Stimulated activated CD4-positive, alpha-beta T cell treated with anti-CD3 and anti-CD28 coated beads, TNF-alpha, amount 100 ng/mL, for 24 hours (primary cell): ENCODE data around the gene UNC93B1.

Experiments used
- DNase-seq, 3 experiments: peaks; one replicate each; pipeline ENCODE4 v3.0.0-alpha.2; 2020; ENCODE audit warnings: low read depth in 3 of 3

UNC93B1 gene

DNA sequence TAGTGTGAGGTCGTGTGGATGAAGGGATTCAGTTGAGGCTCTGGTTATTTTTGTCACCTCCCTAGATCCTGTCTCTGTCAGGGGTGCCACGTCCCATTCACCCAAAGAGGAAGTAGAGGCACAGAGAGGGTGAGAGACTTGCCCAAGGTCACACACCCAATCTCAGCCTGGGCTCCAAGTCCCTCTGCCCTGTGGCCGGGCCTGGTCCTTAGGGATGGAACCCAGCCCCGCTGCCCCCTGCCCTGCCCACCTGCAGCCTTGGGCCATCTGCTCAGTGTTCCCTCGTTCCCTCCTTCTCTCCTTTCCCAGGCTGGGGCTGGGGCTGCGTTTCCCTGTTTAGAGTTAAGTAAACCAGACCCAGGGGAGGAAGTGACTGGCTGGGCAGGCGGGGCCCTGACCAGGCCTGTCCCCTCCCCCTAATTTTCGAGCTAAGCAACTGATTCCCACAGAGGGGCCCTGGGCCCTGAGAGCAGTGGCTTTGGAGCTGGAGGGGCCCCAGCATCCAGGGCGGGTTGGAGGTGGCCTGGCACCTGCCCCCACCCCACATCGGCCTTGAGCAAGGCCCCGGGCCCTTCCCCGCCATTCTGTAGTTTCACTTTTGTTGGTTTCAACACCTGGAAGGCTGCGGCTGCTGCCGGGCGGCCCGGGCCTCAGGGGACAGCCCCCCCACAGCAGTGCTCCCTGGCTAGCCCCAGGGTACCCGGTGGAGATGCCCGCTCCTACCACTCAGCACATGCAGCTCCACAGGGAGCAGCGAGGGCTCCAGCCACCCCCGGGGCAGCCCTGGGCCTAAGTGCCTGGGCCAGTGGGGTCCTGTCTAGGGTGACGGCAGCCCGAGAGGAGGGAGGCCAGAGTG is 36.4 kb upstream of the UNC93B1 start:
- DNase-seq, result peak in 1 of 3 experiments; percentile 56

GRCh38 chr11:68039526-68040086 is 35.7 kb upstream of the UNC93B1 start:
- no peak for DNase-seq

- peak in 2 of 3 experiments; percentile 57 to 77 for DNase-seq
These were observed 35.0 kb upstream of the UNC93B1 start, which contains the start of gene TCIRG1 for GRCh38 chr11:68038718-68039525. TSS of gene TCIRG1 (plus strand) at chr11:68039025. CDS start at chr11:68041272, 2,247 bp downstream.

- DNase-seq, result no peak
These were observed 34.4 kb upstream of the UNC93B1 start for GRCh38 chr11:68038226-68038717.

DNA sequence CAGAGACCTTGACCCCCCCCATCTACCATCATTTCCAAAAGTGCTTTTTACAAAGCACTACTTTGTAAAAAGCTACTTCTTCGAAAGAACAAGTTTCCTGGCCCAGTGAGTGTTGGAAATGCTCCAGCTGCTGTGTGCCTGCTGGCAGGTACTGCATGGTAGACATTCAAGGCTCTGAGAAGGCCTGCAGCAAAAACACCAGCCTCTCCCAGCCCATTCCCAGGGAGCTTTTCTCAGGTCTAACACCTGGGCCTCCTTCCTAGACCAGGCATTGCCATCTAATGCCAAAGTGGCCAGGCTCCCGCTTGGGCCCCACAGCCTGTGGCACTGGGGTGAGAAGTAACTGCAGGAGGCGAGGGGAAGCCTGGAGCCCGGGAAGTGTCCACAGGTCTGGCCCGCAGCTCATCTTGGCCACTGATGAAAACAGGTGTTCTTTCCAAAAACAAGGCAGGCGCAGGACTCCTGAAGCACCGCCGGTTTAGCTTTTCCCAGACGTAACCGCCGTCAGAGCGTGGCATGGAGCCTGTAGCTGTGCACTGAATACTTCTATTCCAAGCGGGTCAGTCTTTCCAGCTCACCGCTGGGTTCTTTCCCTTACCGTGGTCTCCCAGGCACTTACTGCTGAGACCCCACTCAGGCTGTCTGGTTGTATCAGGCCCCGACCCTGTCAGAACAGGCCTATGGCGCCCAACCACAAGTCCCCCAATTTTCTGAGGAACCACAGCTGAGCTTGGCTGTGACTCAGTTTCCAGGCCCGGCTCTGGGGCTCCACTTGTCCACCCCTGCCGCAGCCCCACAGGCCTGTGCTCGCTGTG is 33.7 kb upstream of the UNC93B1 start:
- DNase-seq, result no peak

GRCh38 chr11:68036717-68037239 is 32.9 kb upstream of the UNC93B1 start:
- DNase-seq, result no peak

GRCh38 chr11:68036141-68036716 is 32.3 kb upstream of the UNC93B1 start:
- no peak for DNase-seq

DNA sequence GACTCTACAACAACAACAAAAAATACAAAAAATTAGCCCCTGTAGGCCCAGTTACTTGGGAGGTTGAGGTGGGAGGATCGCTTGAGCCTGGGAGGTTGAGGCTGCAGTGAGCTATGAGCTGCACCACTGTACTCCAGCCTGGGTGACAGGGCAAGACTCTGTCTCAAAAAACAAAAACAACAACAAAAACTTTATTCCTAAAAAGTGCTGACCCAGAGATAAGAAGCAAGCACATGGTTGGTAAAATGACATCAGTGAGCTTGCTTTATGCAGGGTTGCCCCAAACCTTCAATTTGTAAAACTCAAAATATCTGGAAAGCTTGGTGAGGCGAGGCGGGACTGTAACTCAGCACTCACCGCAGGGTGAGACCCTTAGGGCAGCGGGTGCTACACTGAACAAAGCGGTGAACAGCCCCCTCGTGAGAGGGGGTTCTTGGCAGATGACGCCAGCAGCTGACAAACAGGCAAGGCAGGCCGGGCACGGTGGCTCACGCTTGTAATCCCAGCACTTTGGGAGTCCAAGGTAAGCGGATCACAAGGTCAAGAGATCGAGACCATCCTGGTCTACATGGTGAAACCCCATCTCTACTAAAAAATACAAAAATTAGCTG is 31.5 kb upstream of the UNC93B1 start:
- DNase-seq, result no peak

GRCh38 chr11:68033708-68034045 is 29.8 kb upstream of the UNC93B1 start:
- no peak for DNase-seq

GRCh38 chr11:68032997-68033707 is 29.3 kb upstream of the UNC93B1 start:
- DNase-seq, result no peak

DNA sequence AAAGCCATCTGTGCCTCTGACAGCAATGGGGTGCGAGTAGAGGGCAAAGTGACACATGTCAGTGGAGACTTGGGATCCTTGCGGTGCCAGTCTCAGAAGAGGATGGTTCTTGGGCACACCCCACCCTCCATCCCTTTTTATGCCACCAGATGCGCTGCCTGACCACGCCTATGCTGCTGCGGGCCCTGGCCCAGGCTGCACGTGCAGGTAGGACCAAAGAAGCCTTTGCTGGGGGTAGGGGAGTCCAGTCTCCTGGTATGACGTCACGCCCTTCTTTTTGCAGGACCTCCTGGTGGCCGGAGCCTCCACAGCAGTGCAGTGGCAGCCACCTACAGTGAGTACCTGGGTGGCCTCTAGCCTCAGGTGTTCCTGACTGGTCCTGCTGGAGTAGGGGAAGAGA is 28.1 kb upstream of the UNC93B1 start:
- no peak for DNase-seq

DNA sequence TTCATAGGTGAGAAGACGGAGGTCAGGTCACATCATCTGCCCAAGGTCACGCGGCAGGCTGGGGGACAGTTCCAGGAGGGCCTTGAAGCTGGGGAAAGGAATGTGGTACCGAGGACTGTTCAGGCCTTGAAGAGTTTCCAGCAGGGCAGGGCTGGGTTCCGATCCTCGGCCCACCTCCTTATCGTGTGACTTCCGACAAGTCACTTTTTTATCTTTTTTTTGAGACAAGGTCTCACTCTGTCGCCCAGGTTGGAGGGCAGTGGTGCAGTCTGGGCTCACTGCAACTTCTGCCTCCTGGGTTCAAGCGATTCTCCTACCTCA is 27.2 kb upstream of the UNC93B1 start:
- DNase-seq, result no peak

DNA sequence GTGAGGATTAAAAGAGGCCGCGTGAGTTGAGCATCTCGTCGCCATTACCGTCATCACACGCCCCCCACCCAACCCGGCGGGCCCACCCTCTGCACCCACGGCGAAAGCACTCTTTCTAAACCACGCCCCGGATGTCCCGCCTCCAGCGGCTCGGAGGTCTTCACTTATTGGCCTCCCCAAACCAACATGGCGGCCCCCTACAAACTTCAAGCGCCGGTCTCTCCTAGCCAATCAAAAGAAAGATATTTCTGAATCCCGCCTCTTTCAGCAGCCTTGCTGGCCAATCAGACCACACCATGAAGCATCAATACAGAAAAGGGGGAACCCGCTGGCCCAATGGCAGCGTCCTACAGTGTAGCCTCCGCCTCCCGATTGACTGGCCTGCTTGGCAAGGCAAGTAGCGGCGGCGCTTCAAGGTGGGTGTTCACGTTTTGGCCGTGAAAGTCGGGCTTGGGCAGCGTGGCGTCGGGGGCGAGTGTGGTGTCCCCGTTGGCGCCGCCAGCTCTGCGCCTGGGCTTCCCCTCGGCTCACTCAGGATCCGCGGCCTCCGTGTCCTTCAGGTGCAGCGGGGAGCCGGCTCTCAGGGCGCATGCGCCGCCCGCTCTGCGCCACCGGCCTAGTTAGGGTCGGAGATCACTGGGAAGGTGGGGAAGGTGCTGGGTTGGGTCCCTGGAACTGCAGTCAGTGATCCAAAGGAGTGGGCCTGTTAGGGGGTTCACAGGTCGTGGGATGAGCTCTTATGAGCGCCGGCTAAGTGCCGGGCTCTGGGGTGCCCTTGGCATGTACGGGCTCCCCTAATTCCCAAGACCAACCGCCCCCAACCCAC is 26.6 kb upstream of the UNC93B1 start, which contains the start of gene NDUFS8:
Gene NDUFS8, plus strand, starts transcription at position 364 of the 826 bp plus-strand sequence. CDS start 1,471 bp downstream, outside the sequence.
- peak; percentile 95 to 98 (median 96) for DNase-seq

DNA sequence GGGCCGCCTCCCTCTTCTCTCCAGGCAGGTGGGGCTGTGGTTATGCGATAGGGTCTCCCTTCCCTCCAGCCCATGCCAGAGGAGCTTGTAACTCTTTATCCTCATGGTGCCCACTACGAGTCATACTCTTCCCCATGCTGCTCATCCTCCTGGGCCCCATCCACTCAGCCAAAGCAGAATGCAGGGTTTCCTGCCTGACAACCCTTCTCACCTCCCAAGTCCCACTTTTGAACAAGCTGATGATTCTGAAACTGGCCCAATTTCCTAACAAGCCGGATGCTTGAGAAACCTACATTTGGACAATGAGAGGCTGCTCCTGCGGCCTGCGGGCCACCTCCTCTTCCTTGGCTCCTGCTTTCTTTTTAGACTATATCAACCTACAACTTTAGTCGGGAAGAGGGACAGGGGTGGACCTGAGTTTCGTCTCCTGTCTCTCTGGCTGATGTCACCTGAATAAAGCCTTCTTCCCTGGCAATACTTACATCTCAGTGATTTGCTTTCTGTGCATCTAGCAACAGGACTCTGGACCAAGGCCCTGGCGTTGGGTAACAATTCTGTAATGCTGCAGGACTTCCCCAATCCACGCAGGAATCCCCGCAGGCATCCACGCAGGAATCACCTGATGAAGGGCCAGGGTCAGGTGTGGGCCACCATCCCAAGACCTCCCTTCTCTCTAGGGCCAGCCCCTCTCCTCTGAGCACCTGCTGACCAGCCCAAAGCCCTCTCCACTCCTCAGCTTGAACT is 25.1 kb upstream of the UNC93B1 start:
- DNase-seq, result no peak

DNA sequence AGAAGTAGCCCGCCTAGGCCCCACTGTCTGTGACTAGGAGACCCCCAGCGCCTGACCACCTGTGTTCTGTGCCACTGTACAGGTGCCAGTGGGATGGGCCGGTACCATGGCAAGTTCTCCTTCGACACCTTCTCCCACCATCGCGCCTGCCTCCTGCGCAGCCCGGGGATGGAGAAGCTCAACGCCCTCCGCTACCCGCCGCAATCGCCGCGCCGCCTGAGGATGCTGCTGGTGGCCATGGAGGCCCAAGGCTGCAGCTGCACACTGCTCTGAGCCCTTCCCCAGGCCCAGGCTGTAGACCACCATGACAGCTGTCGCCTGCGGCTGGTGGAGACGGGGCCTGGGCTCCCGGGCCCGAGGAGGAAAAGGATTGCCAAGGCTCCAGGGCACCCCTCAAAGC is 23.8 kb upstream of the UNC93B1 start:
- no peak for DNase-seq

DNA sequence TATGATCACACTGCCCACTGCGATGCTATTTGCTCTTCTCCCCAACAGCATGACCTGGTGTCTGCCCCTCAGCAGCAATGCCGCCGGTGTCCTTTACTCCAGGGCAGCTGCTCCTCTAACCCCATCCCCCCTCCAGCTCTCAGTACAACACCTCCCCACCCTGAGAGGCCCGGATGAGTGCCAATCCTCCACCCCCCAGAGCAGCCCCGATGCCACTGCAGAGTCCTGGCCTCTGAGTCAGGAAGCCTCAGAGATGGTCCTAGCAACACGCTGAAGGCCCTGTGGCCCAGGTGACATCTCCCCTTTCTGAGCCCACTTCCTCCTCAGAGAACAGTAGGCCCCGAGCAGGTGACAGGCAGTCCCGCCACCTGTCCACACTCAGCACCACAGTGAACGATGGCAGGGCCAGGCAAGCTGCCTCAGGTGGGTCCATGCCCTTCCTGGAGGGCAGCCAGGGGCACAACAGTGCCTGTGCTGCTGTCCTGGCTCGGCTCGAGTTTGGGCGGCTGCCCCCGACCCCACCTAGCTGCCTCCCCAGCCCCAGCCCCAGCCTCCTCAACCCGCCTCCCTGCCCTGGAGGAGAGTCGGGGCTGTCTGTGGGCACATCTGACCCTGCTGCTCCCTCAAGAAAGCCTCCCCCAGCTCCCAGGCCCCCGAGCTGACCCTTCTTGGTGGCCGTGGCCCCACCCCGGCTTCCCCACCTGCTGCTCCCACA is 22.7 kb upstream of the UNC93B1 start:
- DNase-seq, result no peak

GRCh38 chr11:68025047-68025446 is 21.1 kb upstream of the UNC93B1 start:
- DNase-seq, result no peak

DNA sequence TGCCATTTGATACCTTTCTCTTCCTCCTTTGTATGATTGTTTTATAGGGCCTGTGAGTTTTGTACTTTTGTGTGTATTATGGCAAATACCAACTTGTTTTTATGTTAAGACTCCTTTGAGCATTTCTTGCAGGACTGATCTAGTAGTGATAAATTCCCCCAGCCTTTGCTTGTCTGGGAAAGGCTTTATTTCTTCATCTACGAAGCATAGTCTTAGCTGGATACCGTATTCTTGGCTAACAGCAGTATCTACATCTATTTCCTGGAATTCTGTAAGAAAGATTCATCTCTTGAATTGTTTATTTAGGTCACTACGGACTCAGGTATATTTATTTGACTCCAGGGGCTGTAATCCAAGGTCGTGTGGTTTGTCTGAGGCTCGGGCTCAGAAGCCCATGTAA is 20.6 kb upstream of the UNC93B1 start:
- DNase-seq, result no peak
